Common myeloid progenitor, CD34-positive (primary cell): ENCODE data around the gene ZCCHC24.

Experiments
- CTCF ChIA-PET: fragments of 350-600 bp; sonication (Branson Sonifier 250); formaldehyde crosslinking; loops from one replicate; lab custom pipeline; 2021; ENCODE audit warnings: antibody characterized with exemption; lab: Charles Lee
- POLR2A ChIA-PET: fragments of 350-600 bp; sonication (Branson Sonifier 250); formaldehyde crosslinking; loops from one replicate; lab custom pipeline; 2021; ENCODE audit warnings: antibody characterized with exemption; lab: Charles Lee
- DNase-seq, 3 donors: peaks; one replicate each; pipeline versions ENCODE4 v3.0.0 to v3.0.0-alpha.2; 2013
- H3K27ac ChIP-seq, 2 experiments: 1 replicate in 1 of 2; 2 replicates in 1 of 2; pipeline ENCODE4 v1.7.0; 2013; ENCODE audit warnings: inconsistent platforms in 2 of 2, low read length in 2 of 2, mild to moderate bottlenecking in 2 of 2, low read depth in 1 of 2, moderate library complexity in 1 of 2; ENCODE audit not compliant: severe bottlenecking in 2 of 2, insufficient read depth in 1 of 2, poor library complexity in 1 of 2
- H3K27me3 ChIP-seq, 5 experiments: replicated peaks in 2 of 5; 1 replicate in 3 of 5; 2 replicates in 2 of 5; pipeline versions ENCODE4 v1.6.1 to v1.7.0; 2013; ENCODE audit warnings: low read length in 4 of 5, mild to moderate bottlenecking in 2 of 5, moderate library complexity in 2 of 5, inconsistent platforms in 1 of 5; ENCODE audit not compliant: insufficient read depth in 5 of 5, control insufficient read depth in 4 of 5
- H3K36me3 ChIP-seq, 4 experiments: 1 replicate in 2 of 4; 2 replicates in 2 of 4; pipeline versions ENCODE4 v1.6.1 to v1.7.0; 2013; ENCODE audit warnings: low read length in 3 of 4, control low read depth in 1 of 4, mild to moderate bottlenecking in 1 of 4; ENCODE audit not compliant: control insufficient read depth in 4 of 4, insufficient read depth in 4 of 4
- H3K4me1 ChIP-seq, 4 experiments: 1 replicate in 3 of 4; 2 replicates in 1 of 4; pipeline versions ENCODE4 v1.6.1 to v1.7.1; 2013; ENCODE audit warnings: low read length in 3 of 4, mild to moderate bottlenecking in 3 of 4, control low read depth in 1 of 4, inconsistent platforms in 1 of 4, moderate library complexity in 1 of 4; ENCODE audit not compliant: control insufficient read depth in 4 of 4, insufficient read depth in 4 of 4; ENCODE audit errors: control extremely low read depth in 1 of 4
- H3K4me3 ChIP-seq, 7 experiments: 1 replicate in 4 of 7; 2 replicates in 3 of 7; pipeline versions ENCODE4 v1.5.1 to v1.7.0; 2013; ENCODE audit warnings: mild to moderate bottlenecking in 7 of 7, low read length in 6 of 7, moderate library complexity in 6 of 7, inconsistent platforms in 2 of 7, low read depth in 2 of 7, control low read depth in 1 of 7; ENCODE audit not compliant: insufficient read depth in 4 of 7, control insufficient read depth in 1 of 7; ENCODE audit errors: extremely low read depth in 1 of 7
- H3K9me3 ChIP-seq, 5 experiments: 1 replicate in 4 of 5; 2 replicates in 1 of 5; pipeline versions ENCODE4 v1.6.1 to v1.7.1; 2013; ENCODE audit warnings: low read length in 4 of 5, mild to moderate bottlenecking in 2 of 5, inconsistent platforms in 1 of 5, low read depth in 1 of 5, moderate library complexity in 1 of 5; ENCODE audit not compliant: control insufficient read depth in 4 of 5, insufficient read depth in 2 of 5; ENCODE audit errors: control extremely low read depth in 1 of 5
- WGBS: methylation state at CpG from one replicate; pipeline ENCODE4 v1.1.5; 2013; ENCODE audit not compliant: insufficient coverage; 5-methylcytosine and 5-hydroxymethylcytosine counted together

The ZCCHC24 gene

DNA sequence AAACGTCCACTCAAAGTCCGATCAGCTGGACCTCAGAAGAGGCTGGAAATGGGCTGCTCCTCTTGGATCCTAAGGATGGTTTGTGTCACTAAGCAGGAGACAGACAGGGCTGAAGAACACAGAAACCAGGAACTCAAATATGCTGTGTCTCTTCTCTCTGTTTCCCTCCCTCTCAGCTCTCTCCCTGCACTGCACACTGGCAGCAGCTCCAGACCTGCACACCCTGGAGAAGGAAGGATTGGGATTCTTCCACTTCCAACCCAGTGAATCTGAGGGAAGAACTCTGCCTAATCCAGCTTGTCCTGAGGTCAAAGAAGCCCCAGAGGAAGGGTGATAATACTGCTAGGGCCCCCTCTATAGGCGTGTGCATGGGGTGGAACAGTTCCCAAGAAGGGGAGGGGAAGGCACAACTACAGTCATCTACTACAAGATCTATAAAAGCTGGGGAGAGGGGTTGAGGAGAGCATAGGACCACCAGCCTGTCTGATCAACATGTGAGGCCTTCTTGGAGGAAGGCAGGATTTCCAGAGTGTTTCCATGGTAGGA lies 22.7 kb upstream of the ZCCHC24 start:
- Histone ChIP-seq H3K27me3 (peaks cover 0 to under 1% (median 0%) of the 10 kb centered on the region in 5 experiments), H3K36me3 (no peaks in the 10 kb centered on the region), H3K9me3 (no peaks in the 10 kb centered on the region), H3K27ac (no peak overlapping the region), H3K4me3 (no peak overlapping the region), H3K4me1 (peaks cover 0 to 15% (median 2%) of the 10 kb centered on the region in 4 experiments)
- no peak for DNase-seq
- 37% methylated on average over 2 of the region's 3 CpGs for WGBS
- ChIA-PET CTCF (interaction anchor here (0.6 to 4.8 kb wide), 25 partner anchors 9 to 1910 kb away, joined by 3 to 52 read pairs (median 5); partner anchors contain the start of gene ZCCHC24), POLR2A (no interaction called here)

DNA sequence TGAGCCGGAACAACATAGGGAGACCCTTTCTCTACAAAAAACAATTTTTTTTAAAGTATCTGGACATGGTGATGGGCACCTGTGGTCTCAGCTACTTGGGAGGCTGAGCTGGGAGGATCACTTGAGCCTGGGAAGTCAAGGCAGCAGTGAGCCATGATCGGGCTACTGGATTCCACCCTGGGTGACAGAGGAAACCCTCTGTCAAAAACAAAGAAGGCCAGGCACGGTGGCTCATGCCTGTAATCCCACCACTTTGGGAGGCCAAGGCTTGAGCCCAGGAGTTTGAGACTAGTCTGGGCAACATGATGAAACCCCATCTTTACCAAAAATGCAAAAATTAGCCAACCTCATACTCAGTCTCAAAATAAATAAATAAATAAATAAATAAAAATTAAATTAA lies 19.9 kb upstream of the ZCCHC24 start:
- Histone ChIP-seq H3K27ac (no peak overlapping the region), H3K9me3 (no peaks in the 10 kb centered on the region), H3K4me1 (peaks cover 0 to 11% (median 2%) of the 10 kb centered on the region in 4 experiments), H3K4me3 (no peak overlapping the region), H3K36me3 (no peaks in the 10 kb centered on the region), H3K27me3 (peaks cover 0 to 6% (median 0%) of the 10 kb centered on the region in 5 experiments)
- CTCF ChIA-PET: no interaction called here
- no peak for DNase-seq
- POLR2A ChIA-PET: no interaction called here
- WGBS: 90% methylated on average over 2 of the region's 3 CpGs

DNA sequence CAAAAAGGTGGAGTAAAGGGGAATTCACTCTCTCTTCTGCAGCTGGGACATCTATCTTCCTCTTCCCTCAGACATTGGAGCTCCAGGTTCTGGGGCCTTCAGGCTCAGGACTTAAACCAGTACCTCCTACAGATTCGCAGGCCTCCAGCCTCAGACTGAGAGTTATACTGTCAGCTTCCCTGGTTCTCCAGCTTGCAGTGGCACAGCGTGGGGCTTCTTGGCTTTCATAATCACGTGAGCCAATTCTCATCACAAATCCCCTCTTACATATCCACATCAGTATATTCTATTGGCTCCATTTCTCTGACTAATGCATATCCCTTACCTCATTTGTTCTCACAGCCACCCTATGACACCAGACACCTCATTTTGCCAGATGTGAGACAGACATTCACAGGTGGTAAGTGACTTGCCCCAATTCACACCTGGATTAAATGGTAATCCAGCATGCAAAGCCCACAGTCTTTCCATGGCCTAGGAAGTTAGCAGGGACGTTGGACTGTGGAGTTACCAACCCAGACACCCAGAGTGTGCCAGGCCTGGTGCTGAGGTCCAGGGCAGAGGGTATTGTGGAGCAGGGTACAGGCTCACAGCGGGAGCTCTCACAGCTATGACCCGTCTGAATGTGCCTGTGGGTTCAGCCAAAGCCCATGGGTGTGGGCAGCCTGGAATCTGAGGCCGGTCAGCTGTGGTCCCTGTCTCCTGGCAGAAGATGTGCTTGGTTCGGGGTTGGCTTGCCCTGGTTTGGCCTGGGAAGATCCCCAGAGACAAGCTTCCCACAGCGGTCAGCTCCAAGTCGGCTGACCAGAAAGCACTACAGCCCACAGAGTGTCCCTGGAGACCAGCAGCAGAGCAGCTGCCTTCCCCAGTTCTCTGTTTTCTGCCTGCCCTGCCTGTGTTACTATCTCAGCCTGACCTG lies 18.4 kb upstream of the ZCCHC24 start:
- H3K27ac ChIP-seq: no peak overlapping the region
- H3K4me3 ChIP-seq: no peak overlapping the region
- peaks cover 0 to 6% (median 0%) of the 10 kb centered on the region in 5 experiments for H3K27me3 ChIP-seq
- H3K36me3 ChIP-seq: no peaks in the 10 kb centered on the region
- DNase-seq: no peak
- POLR2A ChIA-PET: no interaction called here
- CTCF ChIA-PET: interaction anchor here (0.9 to 1.8 kb wide), 4 partner anchors 15 to 85 kb away, joined by 3 to 5 read pairs (median 3); no protein-coding TSS in a partner anchor
- H3K9me3 ChIP-seq: no peaks in the 10 kb centered on the region
- 97% methylated on average over 10 of the region's 10 CpGs for WGBS
- peaks cover 0 to 11% (median 2%) of the 10 kb centered on the region in 4 experiments for H3K4me1 ChIP-seq

DNA sequence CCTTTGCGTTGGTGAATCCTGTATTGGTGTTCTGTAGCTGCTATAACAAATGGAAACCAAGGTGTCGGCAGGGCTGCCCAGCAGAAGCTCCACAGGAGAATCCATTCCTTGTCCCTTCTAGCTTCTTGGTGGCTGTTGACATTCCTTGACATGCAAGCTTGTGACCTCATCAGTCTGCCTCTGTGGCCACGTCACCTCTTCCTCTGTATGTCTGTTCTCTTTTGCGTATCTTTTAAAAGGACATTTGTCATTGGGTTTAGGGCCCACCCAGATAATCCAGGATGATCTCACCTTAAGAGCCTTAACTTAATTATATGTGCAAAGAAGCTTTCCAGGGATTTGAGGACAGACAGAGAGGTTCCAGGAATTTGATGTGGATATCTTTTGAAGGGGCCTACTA lies 15.3 kb upstream of the ZCCHC24 start:
- no peak for DNase-seq
- ChIA-PET CTCF (interaction anchor here (0.8 to 2.2 kb wide), 4 partner anchors 19 to 72 kb away, joined by 3 to 7 read pairs (median 4); no protein-coding TSS in a partner anchor), POLR2A (no interaction called here)
- Histone ChIP-seq H3K4me1 (peaks cover 0 to 3% (median 1%) of the 10 kb centered on the region in 4 experiments), H3K36me3 (no peaks in the 10 kb centered on the region), H3K9me3 (no peaks in the 10 kb centered on the region), H3K4me3 (no peak overlapping the region), H3K27me3 (peaks cover 0 to 6% (median 0%) of the 10 kb centered on the region in 5 experiments), H3K27ac (no peak overlapping the region)
- WGBS: 100% methylated on average over 3 of the region's 4 CpGs

DNA sequence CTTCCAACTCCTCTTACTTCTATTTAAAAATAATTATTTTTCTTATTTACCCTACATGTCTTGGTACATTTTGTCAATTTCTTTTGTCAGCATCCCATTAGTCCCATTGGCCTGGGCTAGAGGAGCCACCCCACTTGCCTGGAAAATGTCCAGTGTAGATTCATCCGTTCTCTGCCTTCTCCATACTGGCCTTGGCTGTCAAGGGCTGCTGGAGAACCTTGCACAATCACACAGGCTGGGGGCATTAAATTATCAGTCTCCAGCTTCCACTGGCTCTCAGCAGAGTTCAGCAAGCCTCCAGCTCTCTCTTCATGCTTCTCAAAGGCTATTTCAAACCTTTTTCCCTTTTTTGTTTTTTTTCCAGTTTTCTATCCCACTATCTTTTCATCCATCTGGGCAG lies 13.8 kb upstream of the ZCCHC24 start:
- Histone ChIP-seq H3K27me3 (peaks cover 0 to 6% (median 0%) of the 10 kb centered on the region in 5 experiments), H3K9me3 (no peaks in the 10 kb centered on the region), H3K36me3 (no peaks in the 10 kb centered on the region), H3K27ac (no peak overlapping the region), H3K4me1 (peaks cover 0 to 3% (median 1%) of the 10 kb centered on the region in 4 experiments), H3K4me3 (no peak overlapping the region)
- ChIA-PET POLR2A (interaction anchor here (0.5 kb wide), 1 partner anchor 81 kb away, joined by 3 read pairs; no protein-coding TSS in a partner anchor), CTCF (interaction anchor here (1.0 to 1.7 kb wide), 3 partner anchors 9 to 70 kb away, joined by 3 to 6 read pairs (median 4); no protein-coding TSS in a partner anchor)
- 100% methylated on average over 1 of the region's 1 CpG for WGBS
- no peak for DNase-seq

DNA sequence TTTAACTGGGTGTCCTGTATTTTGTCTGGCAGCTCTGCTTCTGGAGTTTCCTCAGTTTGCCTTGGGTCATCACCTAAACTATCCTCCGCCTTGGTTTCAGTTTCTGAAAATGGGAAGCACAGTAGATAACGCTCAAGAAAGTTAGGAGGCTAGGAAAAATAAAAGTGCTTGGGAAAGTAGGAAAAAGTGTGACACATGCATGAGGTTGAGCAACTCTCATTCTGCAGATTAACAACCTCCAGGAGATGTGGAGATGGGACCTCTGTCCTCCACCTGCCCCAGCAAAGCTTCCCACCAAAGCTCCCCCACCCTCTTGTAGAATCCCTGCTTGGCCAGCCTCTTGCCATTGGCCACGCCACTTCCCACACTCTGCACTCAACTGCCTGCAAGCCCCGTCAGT lies 13.1 kb upstream of the ZCCHC24 start:
- POLR2A ChIA-PET: no interaction called here

More for the DNA sequence above, 13.1 kb upstream of the ZCCHC24 start:
- Histone ChIP-seq H3K36me3 (no peaks in the 10 kb centered on the region), H3K27me3 (peaks cover 0 to 6% (median 0%) of the 10 kb centered on the region in 5 experiments), H3K4me1 (peaks cover 0 to 3% (median 1%) of the 10 kb centered on the region in 4 experiments), H3K9me3 (no peaks in the 10 kb centered on the region), H3K27ac (no peak overlapping the region), H3K4me3 (no peak overlapping the region)
- no peak for DNase-seq
- CTCF ChIA-PET: interaction anchor here (0.9 to 1.7 kb wide), 2 partner anchors 10 to 23 kb away, joined by 3 to 6 read pairs; no protein-coding TSS in a partner anchor
- WGBS: 100% methylated on average over 2 of the region's 4 CpGs
